K562 (cell line): ENCODE measurements around the gene CARF. TPM values are rescaled to one million over a fixed set of nuclear protein-coding genes. Genes with fewer than 3 reads are reported as not detected.

Experiments
- BRF2 ChIP-seq: IDR thresholded peaks from 3 replicates; pipeline ENCODE4 v1.6.1; 2011; ENCODE audit warnings: borderline replicate concordance, mild to moderate bottlenecking; ENCODE audit not compliant: insufficient read length, insufficient read depth
- JUN ChIP-seq, 2 experiments: sonication (generic) in 1 of 2; formaldehyde crosslinking in 1 of 2; IDR thresholded peaks; 2 replicates each; pipeline versions ENCODE4 v1.6.1 to v1.8.0; 2012 to 2022; ENCODE audit warnings: borderline replicate concordance in 2 of 2, mild to moderate bottlenecking in 2 of 2, improper control_type of control experiment in 1 of 2, low read depth in 1 of 2, low read length in 1 of 2, missing genetic modification reagents in 1 of 2
- JUND ChIP-seq, 2 experiments: IDR thresholded peaks; 2 replicates in 1 of 2; 3 replicates in 1 of 2; pipeline ENCODE4 v1.6.1; 2011; ENCODE audit warnings: borderline replicate concordance in 2 of 2, low read depth in 2 of 2, low read length in 2 of 2, improper control_type of control experiment in 1 of 2, missing biosample characterization in 1 of 2, missing genetic modification characterization in 1 of 2, missing genetic modification reagents in 1 of 2
- MGA ChIP-seq: fragments of 450-650 bp; IDR thresholded peaks from 2 replicates; pipeline ENCODE4 v1.6.1; 2016; ENCODE audit warnings: mild to moderate bottlenecking, moderate library complexity
- NFXL1 ChIP-seq: fragments of 450-650 bp; formaldehyde crosslinking; IDR thresholded peaks from 2 replicates; pipeline ENCODE4 v1.4.0; 2021; ENCODE audit warnings: mild to moderate bottlenecking
- NR2C2 ChIP-seq, 2 experiments: fragments of 200-800 bp in 1 of 2; sonication (Bioruptor generic) in 1 of 2; sonication (generic) in 1 of 2; formaldehyde crosslinking in 1 of 2; IDR thresholded peaks; 2 replicates each; pipeline versions ENCODE4 v1.6.1 to v1.8.0; 2016 to 2022; ENCODE audit warnings: mild to moderate bottlenecking in 1 of 2, missing compliant biosample characterization in 1 of 2, missing genetic modification characterization in 1 of 2, missing genetic modification reagents in 1 of 2
- SMAD4 ChIP-seq: fragments of 250-450 bp; sonication (Bioruptor Pico); conservative IDR thresholded peaks from 2 replicates; pipeline ENCODE4 v1.8.0; 2021; ENCODE audit warnings: inconsistent platforms, mild to moderate bottlenecking, moderate library complexity
- STAT5A ChIP-seq: IDR thresholded peaks from 2 replicates; pipeline ENCODE4 v1.6.1; 2012; ENCODE audit warnings: low read length, inconsistent platforms, borderline replicate concordance
- TAL1 ChIP-seq: fragments of 450-650 bp; IDR thresholded peaks from 2 replicates; pipeline ENCODE4 v1.6.1; 2016; ENCODE audit warnings: mild to moderate bottlenecking
- polyA plus RNA-seq, 8 experiments: library from polyadenylated mRNA; depleted of rRNA in 4 of 8; stranded (reverse) in 5 of 8; unstranded in 3 of 8; fragments of >200 nt; fragmentation: Nextera tagmentation in 2 of 8; fragmentation: Illumina TruSeq in 1 of 8; extraction: Ambion mirVana in 2 of 8; extraction: Trizol in 1 of 8; gene quantifications; 2 replicates each; pipeline versions ENCODE4 v1.2.1 to v1.2.3, GENCODE V29; 2011 to 2014; ENCODE audit warnings: inconsistent platforms in 1 of 8, missing spikeins in 1 of 8
- total RNA-seq, 7 experiments: library from RNA; depleted of rRNA in 6 of 7; stranded (reverse); fragments of >200 nt in 6 of 7; fragmentation: Illumina TruSeq in 2 of 7; extraction: Trizol in 2 of 7; gene quantifications; 2 replicates each; pipeline versions ENCODE4 v1.2.1 to v1.2.3, GENCODE V29; 2011 to 2021; ENCODE audit warnings: low replicate concordance in 1 of 7
- TF ChIP-seq, protein P1 (sequence below): fragments of 450-650 bp; IDR thresholded peaks from 2 replicates; pipeline ENCODE4 v1.6.1; 2016; ENCODE audit warnings: low read depth, mild to moderate bottlenecking, moderate library complexity
- TF ChIP-seq, protein P2 (sequence below): IDR thresholded peaks from 2 replicates; pipeline ENCODE4 v1.6.1; 2014; ENCODE audit warnings: antibody characterized with exemption

Gene CARF
- total and polyA plus RNA-seq, 9 of the 15 experiments (the other 6 are each of a cell fraction or from before 2014, with no cell fraction given), result 0.31 to 4.2 (median 1.2) TPM

- TF ChIP-seq MGA, result peak; percentile 89
- peak; percentile 33; the same call in 1 of the 2 replicates for TF ChIP-seq JUN (IDR thresholded peaks at IDR 0.05; ENCODE audit: borderline replicate concordance, low read depth, low read length)
- no peak for TF ChIP-seq JUN (CRISPR knock-in tag; IDR thresholded peaks at IDR 0.05; ENCODE audit: borderline replicate concordance)
- TF ChIP-seq BRF2, result no peak
- 0 out of 2 replicates have a peak, but pooled peaks have one; percentile 29 for TF ChIP-seq TAL1
- TF ChIP-seq STAT5A, result peak; percentile 22; the same call in 1 of the 2 replicates
- peak; percentile 18; the same call in 1 of the 2 replicates for TF ChIP-seq SMAD4 (CRISPR knock-in tag)
- TF ChIP-seq NFXL1, result no peak
- TF ChIP-seq, protein P1, sequence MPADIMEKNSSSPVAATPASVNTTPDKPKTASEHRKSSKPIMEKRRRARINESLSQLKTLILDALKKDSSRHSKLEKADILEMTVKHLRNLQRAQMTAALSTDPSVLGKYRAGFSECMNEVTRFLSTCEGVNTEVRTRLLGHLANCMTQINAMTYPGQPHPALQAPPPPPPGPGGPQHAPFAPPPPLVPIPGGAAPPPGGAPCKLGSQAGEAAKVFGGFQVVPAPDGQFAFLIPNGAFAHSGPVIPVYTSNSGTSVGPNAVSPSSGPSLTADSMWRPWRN, result peak; percentile 67
- TF ChIP-seq, protein P2, sequence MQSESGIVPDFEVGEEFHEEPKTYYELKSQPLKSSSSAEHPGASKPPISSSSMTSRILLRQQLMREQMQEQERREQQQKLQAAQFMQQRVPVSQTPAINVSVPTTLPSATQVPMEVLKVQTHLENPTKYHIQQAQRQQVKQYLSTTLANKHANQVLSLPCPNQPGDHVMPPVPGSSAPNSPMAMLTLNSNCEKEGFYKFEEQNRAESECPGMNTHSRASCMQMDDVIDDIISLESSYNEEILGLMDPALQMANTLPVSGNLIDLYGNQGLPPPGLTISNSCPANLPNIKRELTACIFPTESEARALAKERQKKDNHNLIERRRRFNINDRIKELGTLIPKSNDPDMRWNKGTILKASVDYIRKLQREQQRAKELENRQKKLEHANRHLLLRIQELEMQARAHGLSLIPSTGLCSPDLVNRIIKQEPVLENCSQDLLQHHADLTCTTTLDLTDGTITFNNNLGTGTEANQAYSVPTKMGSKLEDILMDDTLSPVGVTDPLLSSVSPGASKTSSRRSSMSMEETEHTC, result peak; percentile 67; the same call in 1 of the 2 replicates
- no peak for TF ChIP-seq NR2C2 (CRISPR knock-in tag; IDR thresholded peaks at IDR 0.05)
- TF ChIP-seq NR2C2 (tag; IDR thresholded peaks at IDR 0.05), result 0 out of 2 replicates have a peak, but pooled peaks have one; percentile 26
- peak; percentile 72; the same call in 1 of the 2 replicates for TF ChIP-seq JUND (IDR thresholded peaks at IDR 0.05; ENCODE audit: borderline replicate concordance, low read depth, low read length)
- peak; percentile 76; the same call in 2 of the 3 replicates for TF ChIP-seq JUND (tag; IDR thresholded peaks at IDR 0.05; ENCODE audit: borderline replicate concordance, low read depth, low read length)
These were observed 38.5 kb downstream of the CARF start (continued) for GRCh38 chr2:202950592-202950991.
